Stimulated activated CD4-positive, alpha-beta T cell treated with anti-CD3 and anti-CD28 coated beads, Interleukin-4, amount 100 ng/mL, for 1 hour (primary cell): ENCODE results near the gene WDR91.
"Not testable (repeated sequence)": the region's sequence is repeated elsewhere in the genome, so short reads cannot be mapped to it uniquely, and the experiment has no call there.

Source experiments
- DNase-seq: peaks from one replicate; pipeline ENCODE4 v3.0.0-alpha.2; 2020

WDR91 gene

GRCh38 chr7:135211179-135211945 is at the start of gene WDR91:
Gene WDR91 (minus strand): TSS chr7:135211526. CDS start chr7:135211502, 24 bp downstream.
- peak; percentile 97 for DNase-seq

DNA sequence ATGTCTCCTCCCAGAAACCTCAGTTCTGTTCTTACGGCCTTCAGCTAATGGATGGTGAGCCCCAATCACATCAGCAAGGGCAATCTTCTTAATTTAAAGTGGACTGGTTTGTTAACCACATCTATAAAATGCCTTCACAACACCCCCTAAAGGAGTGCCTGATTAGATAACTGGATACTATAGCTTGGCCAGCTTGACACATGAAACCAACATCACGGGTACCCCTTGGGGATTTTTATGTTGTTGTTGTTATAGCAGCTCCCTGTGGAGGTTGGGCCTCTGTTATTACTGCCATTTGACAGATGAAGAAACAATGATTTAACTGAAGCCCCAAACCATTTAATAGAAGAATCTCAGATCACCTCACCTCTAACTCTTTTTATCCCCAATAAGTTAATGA is 49.1 kb upstream of the WDR91 start:
- DNase-seq: no peak

- no peak for DNase-seq
Measured at GRCh38 chr7:135259702-135260101, 48.4 kb upstream of the WDR91 start.

- no peak for DNase-seq
Measured at GRCh38 chr7:135258585-135258984, 47.3 kb upstream of the WDR91 start.

GRCh38 chr7:135257790-135258189 is 46.5 kb upstream of the WDR91 start:
- DNase-seq: no peak

DNA sequence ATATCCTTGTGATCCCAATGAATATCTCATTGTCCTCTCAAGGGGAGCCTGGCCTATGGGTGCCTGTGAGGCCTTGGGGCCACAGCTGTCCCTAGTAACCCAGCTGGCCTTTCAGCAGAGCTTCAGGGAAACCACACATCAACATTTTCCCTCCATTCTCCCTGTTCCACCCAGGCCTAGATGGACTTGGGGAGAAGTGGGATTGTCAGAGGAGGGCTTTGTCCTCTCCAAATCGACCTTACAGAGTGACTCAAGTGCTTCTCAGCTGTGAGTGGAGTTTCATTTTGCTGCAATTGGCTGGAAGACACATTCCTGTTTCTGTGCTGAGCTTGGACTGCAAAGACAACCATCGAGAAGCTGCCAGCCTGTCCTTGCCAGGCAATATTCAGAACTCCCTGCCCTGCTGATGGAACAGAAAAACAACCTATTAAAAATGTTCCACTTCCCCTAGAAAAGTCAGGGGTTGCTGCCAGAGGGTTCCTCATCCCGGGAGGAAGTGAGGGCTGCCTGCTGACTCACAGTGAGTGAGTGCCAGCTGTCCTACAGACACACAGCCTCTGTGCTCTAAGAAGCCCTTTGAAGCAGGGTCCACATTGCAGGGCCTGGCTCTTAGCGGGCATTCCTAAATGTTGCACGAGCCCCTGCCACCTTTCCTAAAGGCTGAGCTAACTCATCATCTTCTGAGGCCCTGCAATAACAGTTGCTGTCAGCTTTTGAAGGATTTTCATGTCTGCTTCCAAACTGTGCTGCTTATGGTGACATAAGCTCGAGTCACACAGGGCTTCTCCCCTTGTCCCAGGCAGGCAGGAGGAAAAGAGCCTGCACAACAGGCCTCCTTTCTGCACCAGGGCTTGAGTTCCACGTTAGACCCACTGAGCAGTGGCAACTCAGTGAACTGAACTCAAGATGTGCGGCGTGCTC is 42.8 kb upstream of the WDR91 start:
- DNase-seq: no peak

DNA sequence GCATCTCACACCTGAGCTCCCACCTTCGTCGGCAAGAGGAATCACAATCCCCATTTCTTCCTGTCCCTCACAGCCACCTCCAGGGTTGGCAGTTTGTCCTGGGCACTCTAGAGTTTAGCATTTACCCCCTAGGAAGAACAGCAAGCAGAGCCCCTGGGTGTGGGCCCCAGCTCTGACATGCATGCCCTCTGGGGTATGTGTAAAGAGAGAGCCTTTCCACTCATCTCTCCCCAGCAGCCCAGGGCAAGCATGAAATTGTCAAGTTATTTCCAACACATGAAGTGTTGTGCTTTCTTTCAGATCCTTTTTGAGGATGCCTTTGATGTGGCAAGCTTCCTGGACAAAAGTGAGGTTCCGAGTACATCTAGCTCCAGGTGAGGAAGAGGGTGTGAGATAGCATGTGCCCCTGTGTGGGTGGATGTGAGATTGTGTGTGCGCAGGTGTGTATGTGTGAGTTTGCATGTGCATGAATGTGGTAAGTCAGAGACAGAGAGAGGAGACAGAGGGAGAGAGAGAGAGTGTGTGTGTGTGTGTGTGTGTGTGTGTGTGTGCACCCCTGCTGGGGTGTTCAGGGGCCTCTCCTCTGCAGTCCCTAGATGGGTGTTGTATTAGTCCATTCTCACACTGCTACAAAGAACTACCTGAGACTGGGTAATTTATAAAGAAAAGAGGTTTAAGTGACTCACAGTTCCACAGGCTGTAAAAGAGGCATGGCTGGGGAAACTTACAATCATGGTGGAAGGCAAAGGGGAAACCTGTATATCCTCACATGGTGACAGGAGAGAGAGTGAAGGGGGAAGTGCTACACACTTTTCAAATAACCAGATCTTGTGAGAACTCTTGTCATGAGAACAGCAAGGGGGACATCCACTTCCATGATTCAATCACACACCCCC is 40.4 kb upstream of the WDR91 start:
- no peak for DNase-seq

DNA sequence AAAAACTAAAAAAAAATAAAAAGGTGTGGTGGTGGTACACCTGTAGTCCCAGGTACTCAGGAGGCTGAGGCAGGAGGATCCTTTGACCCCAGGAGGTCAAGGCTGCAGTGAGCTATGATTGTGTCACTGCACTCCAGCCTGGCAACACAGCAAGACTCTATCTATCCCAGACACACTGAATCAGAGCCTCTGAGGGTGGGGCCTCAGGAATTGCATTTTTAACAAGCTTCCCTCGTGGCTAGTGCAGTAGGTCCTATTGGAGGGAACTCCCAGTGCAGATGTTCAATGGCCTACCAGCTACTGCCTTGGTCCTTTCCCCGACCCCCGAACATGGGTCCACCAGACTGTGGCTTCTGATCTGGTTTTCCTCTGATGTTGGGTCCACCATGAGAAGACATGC is 37.2 kb upstream of the WDR91 start:
- DNase-seq: no peak

DNA sequence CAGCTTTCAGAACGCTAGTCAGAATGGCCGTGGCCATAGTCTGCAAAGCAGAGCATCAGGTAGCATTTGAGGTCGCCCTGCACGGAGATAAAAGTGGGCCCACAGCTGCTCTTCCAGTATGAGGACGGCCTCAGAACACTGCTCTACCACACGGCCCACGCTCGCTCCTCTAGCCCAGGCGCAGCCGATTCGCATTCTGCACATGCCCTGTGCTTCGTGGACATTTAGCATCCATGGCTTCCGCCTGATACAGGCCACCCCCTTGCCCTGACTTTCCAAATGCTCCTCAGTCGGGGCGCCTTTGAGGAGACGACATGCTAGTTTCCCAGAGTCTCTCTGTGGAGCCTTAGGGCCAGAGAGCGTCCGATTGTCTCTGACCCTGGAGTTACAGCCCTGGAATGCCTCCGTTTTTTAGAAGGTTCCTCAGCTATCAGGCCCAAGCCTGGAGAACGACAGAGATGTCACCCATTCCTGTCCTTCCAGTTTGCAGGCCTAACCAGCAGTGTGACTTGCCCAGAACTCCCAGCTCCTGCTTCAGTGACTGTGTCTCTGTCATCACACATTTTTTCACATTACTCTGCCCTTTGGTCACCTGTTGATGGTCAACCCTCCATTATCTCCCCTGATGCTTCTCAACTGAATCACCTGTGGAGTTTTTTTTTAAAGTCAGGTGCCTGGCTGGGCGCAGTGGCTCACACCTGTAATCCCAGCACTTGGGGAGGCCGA is 36.6 kb upstream of the WDR91 start:
- DNase-seq: no peak

- no peak for DNase-seq
Measured at GRCh38 chr7:135246191-135246825, 35.0 kb upstream of the WDR91 start.

DNA sequence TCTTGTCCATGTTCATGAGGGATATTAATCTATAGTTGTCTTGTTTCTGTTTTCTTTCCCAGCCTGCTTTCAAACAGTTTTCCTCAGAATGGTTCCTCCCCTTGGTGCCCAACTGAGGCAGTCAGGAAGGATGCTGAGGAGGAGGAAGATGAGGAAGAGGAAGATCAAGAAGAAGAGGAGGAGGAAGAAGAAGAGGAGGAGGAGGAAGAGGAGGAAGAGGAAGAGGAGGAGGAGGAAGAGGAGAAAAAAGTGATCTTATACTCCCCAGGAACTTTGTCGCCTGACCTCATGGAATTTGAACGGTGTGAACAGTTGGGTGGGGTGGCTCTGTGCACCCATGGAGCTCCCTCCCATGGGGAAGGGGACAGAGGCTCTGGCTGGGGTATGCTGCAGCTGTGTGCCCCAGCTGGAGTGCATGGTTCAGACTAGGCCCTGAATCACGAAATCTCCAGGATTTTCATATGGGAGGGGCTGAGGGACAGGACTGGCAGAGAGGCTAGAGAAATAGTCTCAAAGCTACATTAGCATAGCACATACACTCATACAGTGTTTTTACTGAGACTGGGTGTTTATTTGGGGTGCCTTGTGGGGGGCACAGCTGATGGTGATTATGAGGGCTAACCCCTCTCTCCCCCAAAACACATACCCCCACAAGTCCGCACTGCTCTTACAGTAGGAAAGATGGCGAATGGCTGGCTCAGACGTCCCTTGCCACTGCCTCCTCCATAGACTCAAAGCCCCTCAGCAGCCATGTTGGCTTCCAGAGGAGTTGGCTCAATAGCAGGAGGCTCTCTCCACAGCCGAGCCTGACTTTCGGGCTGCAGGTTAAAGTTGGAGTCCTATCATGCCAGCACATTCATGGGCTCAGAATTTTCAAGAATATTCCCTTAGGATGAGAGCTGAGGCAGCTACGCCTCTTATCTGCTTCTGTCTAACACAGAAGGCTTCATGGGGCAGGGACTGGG is 34.2 kb upstream of the WDR91 start:
- no peak for DNase-seq

DNA sequence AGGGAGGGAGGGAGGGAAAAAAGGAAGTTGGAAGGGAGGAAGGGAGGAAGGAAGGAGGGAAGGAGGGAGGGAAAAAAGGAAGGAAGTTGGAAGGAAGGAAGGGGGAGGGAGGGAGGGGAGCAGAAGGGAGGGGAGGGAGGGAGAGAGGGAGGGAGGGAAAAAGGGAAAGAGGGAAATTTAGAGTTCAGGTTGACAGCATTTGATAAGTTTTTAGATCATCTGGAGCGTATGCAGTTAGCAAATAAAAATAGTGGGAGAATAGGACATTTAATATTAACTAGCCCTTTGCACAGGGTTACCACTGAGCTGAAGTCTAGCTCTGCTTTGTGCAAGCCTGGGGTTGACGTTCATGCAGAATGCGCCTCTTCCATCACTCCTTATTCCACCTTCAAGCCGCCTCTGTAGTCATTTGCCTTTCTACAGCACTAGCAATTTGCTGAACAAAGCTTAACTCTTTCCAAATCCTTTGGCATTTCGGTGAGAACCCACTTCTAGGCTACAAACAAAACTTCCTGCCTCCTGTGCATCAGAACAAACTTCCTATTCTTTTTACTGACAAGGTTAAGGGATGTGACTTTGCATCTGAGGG is 30.9 kb upstream of the WDR91 start:
- DNase-seq: no peak

- no peak for DNase-seq
Measured at GRCh38 chr7:135240441-135240840, 29.1 kb upstream of the WDR91 start.

DNA sequence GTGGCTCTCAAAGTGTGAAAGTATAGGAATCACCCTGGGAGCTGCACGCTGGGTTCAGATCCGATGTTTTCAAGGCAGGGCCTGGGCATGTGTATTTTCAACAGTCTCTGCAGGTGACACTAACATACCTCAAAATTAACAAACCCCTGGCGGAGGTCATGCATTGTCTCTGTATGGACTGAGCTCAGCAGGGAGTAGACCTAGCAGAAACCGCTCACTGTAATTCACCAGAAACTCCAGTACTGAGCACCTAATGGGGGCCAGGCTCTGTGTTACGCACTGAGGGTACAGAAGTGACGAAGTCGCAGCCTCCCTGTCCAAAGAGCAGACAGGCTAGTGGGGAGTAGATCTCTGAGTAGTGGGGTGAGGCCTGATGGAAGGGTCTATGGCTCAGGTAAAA is 27.9 kb upstream of the WDR91 start:
- DNase-seq: no peak

GRCh38 chr7:135238112-135238744 is 26.9 kb upstream of the WDR91 start:
- DNase-seq: no peak

DNA sequence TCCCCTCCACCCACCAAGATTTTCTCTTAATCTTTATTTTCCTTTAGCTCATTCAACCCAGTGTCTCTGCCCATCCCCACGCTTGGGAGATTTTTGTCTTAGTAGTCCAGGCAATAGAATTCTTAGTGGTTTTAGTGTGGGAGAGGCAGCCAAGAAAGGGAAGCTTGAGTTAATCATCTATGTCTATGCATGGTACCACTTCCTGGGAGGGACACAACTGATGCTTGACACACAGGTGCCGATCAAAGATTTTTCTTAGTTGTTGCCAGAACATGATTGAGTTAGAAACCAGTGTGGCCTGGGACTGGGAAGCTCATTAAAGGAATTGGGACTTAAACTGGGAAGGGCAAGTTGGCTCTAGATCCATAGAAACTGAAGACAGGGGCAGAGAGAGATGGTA is 25.4 kb upstream of the WDR91 start:
- DNase-seq: no peak

DNA sequence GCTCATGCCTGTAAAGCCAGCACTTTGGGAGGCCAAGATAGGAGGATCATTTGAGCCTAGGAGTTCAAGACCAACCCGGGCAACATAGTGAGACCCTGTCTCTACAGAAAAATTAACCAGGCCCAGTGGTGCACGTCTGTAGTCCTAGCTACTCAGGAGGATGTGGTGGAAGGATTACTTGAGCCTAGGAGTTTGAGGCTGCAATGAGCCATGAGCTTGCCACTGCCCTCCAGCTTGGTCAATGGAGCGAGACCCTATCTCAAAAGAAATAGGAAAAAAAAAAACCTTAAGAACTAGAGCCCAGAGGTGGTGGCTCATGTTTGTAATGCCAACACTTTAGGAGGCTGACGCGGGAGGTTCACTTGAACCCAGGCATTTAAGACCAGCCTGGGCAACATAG is 24.5 kb upstream of the WDR91 start:
- DNase-seq: no peak

DNA sequence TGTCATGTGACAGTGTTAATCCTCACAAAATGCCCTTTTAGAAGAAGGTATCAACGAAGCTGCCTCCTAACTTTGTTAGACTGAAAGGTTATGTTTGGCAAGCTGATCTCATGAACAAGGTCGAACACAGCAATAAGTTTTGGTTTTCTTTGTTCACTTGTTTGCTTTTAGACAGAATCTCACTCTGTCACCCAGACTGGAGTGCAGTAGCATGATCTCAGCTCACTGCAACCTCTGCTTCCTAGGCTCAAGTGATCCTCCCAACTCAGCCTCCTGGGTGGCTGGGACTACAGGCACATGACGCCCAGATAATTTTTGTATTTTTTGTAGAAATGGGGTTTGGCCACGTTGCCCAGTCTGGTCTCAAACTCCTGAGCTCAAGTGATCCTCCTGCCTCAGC is 23.4 kb upstream of the WDR91 start:
- no peak for DNase-seq

GRCh38 chr7:135234095-135234494 is 22.8 kb upstream of the WDR91 start:
- DNase-seq: not testable (repeated sequence)

DNA sequence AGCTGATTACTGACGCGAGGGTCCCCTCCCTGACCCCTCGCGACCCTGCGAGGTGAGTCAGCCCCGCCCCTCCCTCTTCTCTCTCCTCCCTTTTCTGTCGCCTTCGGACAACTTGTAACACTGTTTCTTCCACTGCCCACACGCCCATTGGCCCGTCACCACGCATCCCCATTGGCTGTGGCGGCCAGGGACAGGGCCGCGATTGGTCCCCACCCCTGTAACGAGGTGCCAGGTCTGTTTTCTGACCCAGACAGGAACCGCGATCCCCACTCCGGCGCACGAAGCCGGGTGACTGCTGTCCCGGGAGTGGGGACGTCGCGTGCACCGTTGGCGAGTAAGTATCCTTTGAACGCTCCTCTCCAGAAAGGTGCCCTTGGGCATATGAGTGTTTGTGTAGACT is 22.2 kb upstream of the WDR91 start, which contains the start of gene STRA8:
Gene STRA8, plus strand, starts transcription at position 269 of the 400 bp plus-strand sequence. CDS start 6,687 bp downstream, outside the sequence.
- no peak for DNase-seq
